K562 (cell line): ENCODE results near the gene STK26. TPM values are rescaled to one million over a fixed set of nuclear protein-coding genes. Genes with fewer than 3 reads are reported as not detected.

Experiments
- BDP1 ChIP-seq: IDR thresholded peaks from 3 replicates; pipeline ENCODE4 v1.6.1; 2011; ENCODE audit not compliant: insufficient read length, insufficient read depth
- ELF2 ChIP-seq: fragments of 250-450 bp; sonication (Bioruptor Pico); IDR thresholded peaks from 2 replicates; pipeline ENCODE4 v1.5.0; 2021; ENCODE audit warnings: mild to moderate bottlenecking
- FOXK1 ChIP-seq: sonication (generic); formaldehyde crosslinking; IDR thresholded peaks from 2 replicates; pipeline ENCODE4 v1.8.0; 2022; ENCODE audit warnings: missing genetic modification reagents, mild to moderate bottlenecking, borderline replicate concordance
- FOXP4 ChIP-seq: sonication (generic); formaldehyde crosslinking; IDR thresholded peaks from 2 replicates; pipeline ENCODE4 v1.8.0; 2022; ENCODE audit warnings: mild to moderate bottlenecking, missing genetic modification reagents, borderline replicate concordance
- GATA2 ChIP-seq: sonication (generic); formaldehyde crosslinking; IDR thresholded peaks from 2 replicates; pipeline ENCODE4 v1.4.0; 2020; ENCODE audit warnings: mild to moderate bottlenecking, missing genetic modification reagents
- HIVEP1 ChIP-seq: fragments of 250-450 bp; sonication (Bioruptor Pico); IDR thresholded peaks from 2 replicates; pipeline ENCODE4 v1.4.0; 2020; ENCODE audit warnings: mild to moderate bottlenecking
- KLF16 ChIP-seq: IDR thresholded peaks from 2 replicates; pipeline ENCODE4 v1.6.1; 2016; ENCODE audit warnings: antibody characterized with exemption
- PHB ChIP-seq: fragments of 250-450 bp; sonication (Bioruptor Pico); IDR thresholded peaks from 2 replicates; pipeline ENCODE4 v1.5.0; 2021
- RBBP5 ChIP-seq: fragments of 200-600 bp; sonication (generic); IDR thresholded peaks from 2 replicates; pipeline ENCODE4 v1.6.1; 2012; ENCODE audit warnings: borderline replicate concordance, mild to moderate bottlenecking, low read length, control low read depth, inconsistent platforms; ENCODE audit not compliant: insufficient read depth, poor library complexity, severe bottlenecking
- RNF2 ChIP-seq: sonication (generic); IDR thresholded peaks from 2 replicates; pipeline ENCODE4 v1.6.1; 2016
- SMARCA4 ChIP-seq: fragments of 450-650 bp; IDR thresholded peaks from 2 replicates; pipeline ENCODE4 v1.6.1; 2016
- SMARCE1 ChIP-seq: fragments of 450-650 bp; IDR thresholded peaks from 2 replicates; pipeline ENCODE4 v1.7.1; 2016; ENCODE audit warnings: mild to moderate bottlenecking
- TFE3 ChIP-seq: fragments of 450-650 bp; formaldehyde crosslinking; IDR thresholded peaks from 2 replicates; pipeline ENCODE4 v1.4.0; 2020; ENCODE audit warnings: mild to moderate bottlenecking, mixed read lengths
- XRCC5 ChIP-seq: fragments of 200-400 bp; formaldehyde crosslinking; IDR thresholded peaks from 2 replicates; pipeline ENCODE4 v1.6.1; 2017; ENCODE audit warnings: low read depth, mild to moderate bottlenecking, low read length
- ZBTB40 ChIP-seq, 2 experiments: fragments of 450-650 bp in 1 of 2; sonication (generic) in 1 of 2; formaldehyde crosslinking in 1 of 2; IDR thresholded peaks; 2 replicates each; pipeline versions ENCODE4 v1.7.1 to v1.9.0; 2016 to 2022; ENCODE audit warnings: inconsistent platforms in 1 of 2, mild to moderate bottlenecking in 1 of 2, missing genetic modification reagents in 1 of 2
- ZNF133 ChIP-seq: fragments of 250-450 bp; sonication (Bioruptor Pico); IDR thresholded peaks from 2 replicates; pipeline ENCODE4 v1.4.0; 2020; ENCODE audit warnings: mild to moderate bottlenecking
- ZNF3 ChIP-seq: fragments of 250-450 bp; sonication (Bioruptor Pico); IDR thresholded peaks from 2 replicates; pipeline ENCODE4 v1.5.0; 2021; ENCODE audit warnings: mild to moderate bottlenecking, moderate library complexity
- polyA plus RNA-seq, 8 experiments: library from polyadenylated mRNA; depleted of rRNA in 4 of 8; stranded (reverse) in 5 of 8; unstranded in 3 of 8; fragments of >200 nt; fragmentation: Nextera tagmentation in 2 of 8; fragmentation: Illumina TruSeq in 1 of 8; extraction: Ambion mirVana in 2 of 8; extraction: Trizol in 1 of 8; gene quantifications; 2 replicates each; pipeline versions ENCODE4 v1.2.1 to v1.2.3, GENCODE V29; 2011 to 2014; ENCODE audit warnings: inconsistent platforms in 1 of 8, missing spikeins in 1 of 8
- total RNA-seq, 7 experiments: library from RNA; depleted of rRNA in 6 of 7; stranded (reverse); fragments of >200 nt in 6 of 7; fragmentation: Illumina TruSeq in 2 of 7; extraction: Trizol in 2 of 7; gene quantifications; 2 replicates each; pipeline versions ENCODE4 v1.2.1 to v1.2.3, GENCODE V29; 2011 to 2021; ENCODE audit warnings: low replicate concordance in 1 of 7

Gene STK26
- total and polyA plus RNA-seq, 9 of the 15 experiments (the other 6 are each of a cell fraction or from before 2014, with no cell fraction given), result 28.1 to 72.9 (median 50.1) TPM

GRCh38 chrX:132044953-132045352, 21.9 kb downstream of the STK26 start (continued):
- TF ChIP-seq RBBP5 (no peak), ZNF133 (CRISPR knock-in tag) (no peak), RNF2 (no peak), GATA2 (CRISPR knock-in tag) (no peak), PHB (CRISPR knock-in tag) (no peak), TFE3 (CRISPR knock-in tag) (peak; percentile 24; the same call in 1 of the 2 replicates), ELF2 (no peak), BDP1 (no peak), SMARCE1 (peak; percentile 80), HIVEP1 (CRISPR knock-in tag) (no peak), FOXK1 (CRISPR knock-in tag) (no peak), XRCC5 (no peak), SMARCA4 (peak; percentile 81), KLF16 (no peak), FOXP4 (no peak), ZBTB40 (IDR thresholded peaks at IDR 0.05) (no peak), ZBTB40 (CRISPR knock-in tag; IDR thresholded peaks at IDR 0.05) (no peak), ZNF3 (CRISPR knock-in tag) (no peak)
